ENCODE measurements around the gene PIAS2. TPM values are rescaled to one million over a fixed set of nuclear protein-coding genes. Genes with fewer than 3 reads are reported as not detected.
A peak's percentile ranks its signal among the peaks of the same experiment; 100 is the strongest.
"Not testable (repeated sequence)": the region's sequence is repeated elsewhere in the genome, so short reads cannot be mapped to it uniquely, and the experiment has no call there.

PIAS2 gene, protein sequence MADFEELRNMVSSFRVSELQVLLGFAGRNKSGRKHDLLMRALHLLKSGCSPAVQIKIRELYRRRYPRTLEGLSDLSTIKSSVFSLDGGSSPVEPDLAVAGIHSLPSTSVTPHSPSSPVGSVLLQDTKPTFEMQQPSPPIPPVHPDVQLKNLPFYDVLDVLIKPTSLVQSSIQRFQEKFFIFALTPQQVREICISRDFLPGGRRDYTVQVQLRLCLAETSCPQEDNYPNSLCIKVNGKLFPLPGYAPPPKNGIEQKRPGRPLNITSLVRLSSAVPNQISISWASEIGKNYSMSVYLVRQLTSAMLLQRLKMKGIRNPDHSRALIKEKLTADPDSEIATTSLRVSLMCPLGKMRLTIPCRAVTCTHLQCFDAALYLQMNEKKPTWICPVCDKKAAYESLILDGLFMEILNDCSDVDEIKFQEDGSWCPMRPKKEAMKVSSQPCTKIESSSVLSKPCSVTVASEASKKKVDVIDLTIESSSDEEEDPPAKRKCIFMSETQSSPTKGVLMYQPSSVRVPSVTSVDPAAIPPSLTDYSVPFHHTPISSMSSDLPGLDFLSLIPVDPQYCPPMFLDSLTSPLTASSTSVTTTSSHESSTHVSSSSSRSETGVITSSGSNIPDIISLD
- 26.4 and 35.2 TPM in 2 replicates for total RNA-seq (2014; rRNA removed; shearing (Covaris generic))

DNA sequence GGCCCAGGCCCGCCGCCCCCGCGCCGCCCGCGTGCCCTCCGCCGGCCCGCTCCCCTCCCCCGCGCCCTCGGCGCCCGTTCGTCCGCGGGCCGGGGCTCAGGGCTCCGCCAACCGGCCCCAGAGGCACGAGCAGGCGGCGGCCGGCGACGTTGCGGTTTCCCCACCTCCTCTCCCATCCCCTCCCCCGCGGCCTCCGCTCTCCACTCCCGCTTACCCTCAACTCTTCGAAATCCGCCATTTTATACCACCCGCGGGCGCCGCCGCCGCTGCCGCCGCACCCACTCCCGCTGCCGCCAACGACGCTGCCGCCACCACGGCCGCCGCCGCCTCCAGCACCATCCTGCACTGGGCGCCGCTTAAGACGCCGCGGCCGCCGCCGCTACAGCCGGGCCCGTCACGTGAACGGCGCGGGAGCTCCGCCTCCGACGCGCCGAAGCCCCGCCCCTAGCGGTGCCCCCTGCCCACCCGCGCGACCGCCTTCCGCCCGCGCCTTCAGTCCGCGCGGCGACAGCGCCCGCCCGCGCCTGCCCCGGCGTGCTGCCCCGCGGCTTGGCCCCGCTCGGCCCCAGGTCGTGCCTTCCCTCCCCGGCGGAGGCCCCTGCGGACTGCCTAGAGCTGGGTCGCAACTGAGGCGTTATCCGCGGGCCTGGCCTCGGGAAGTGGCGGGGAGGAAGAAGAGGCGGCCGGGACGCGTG is at the start of gene PIAS2, which contains the start of gene KATNAL2:
TSS of gene PIAS2 (minus strand) at position 400 of the 695 bp plus-strand sequence. CDS start at position 238, 162 bp downstream.
TSS of gene KATNAL2 (plus strand) at position 495 of the 695 bp plus-strand sequence. CDS start 29,271 bp downstream, outside the sequence.
- in situ Hi-C loops (cut with HindIII; ENCODE audit: low sequenced_read_pairs) = no loop called here
- peak; percentile 84 for DNase-seq (ENCODE audit: low spot score)

DNA sequence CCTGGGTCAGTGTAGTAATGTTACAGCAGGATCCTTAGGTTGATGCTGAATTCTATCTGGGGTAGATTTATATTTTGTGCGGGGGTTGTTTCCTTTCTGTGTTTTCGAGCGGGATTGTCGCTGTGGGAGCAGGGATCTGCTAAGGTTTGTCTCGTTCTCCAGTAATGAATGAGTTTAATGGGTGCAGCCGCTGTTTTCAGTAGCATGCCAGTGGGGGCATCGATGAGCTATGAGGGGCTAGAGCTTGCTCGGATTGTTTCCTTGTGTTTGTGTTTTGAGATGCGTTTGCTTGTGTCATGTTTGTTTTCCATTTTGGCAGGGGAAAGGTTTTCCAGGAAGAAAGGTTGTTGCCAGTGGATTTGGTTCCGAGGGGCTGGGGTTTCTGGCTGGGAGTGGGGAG is 49.0 kb upstream of the PIAS2 start:
- in situ Hi-C loops (cut with HindIII; ENCODE audit: low sequenced_read_pairs); DNase-seq (ENCODE audit: low spot score): not testable (repeated sequence)

GRCh38 chr18:46964579-46965293 is 47.4 kb upstream of the PIAS2 start:
- not testable (repeated sequence) for DNase-seq (ENCODE audit: low spot score)

GRCh38 chr18:46963656-46964578 is 46.6 kb upstream of the PIAS2 start:
- DNase-seq (ENCODE audit: low spot score); in situ Hi-C loops (cut with HindIII; ENCODE audit: low sequenced_read_pairs): not testable (repeated sequence)

More at GRCh38 chr18:46964579-46965293, 47.4 kb upstream of the PIAS2 start:
- in situ Hi-C loops (cut with HindIII; ENCODE audit: low sequenced_read_pairs) = not testable (repeated sequence)

DNA sequence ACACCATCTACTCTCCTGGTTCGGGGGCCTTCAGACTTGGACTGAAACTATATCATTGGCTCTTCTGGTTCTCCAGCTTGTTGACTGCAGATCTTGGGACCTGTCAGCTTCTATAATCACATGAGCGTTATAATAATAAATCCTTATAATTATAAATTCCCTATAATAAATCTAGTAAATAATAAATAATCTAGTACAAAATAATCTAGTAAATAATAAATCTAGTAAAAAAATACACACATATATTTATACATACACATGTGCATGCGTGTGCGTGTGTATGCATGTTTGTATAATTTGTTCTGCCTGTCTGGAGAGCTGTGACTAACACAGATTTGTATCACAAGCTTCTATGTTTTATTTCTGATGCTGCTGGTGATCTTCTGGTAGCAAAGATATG is 40.9 kb upstream of the PIAS2 start:
- in situ Hi-C loops (cut with HindIII; ENCODE audit: low sequenced_read_pairs) = no loop called here
- DNase-seq (ENCODE audit: low spot score) = no peak

DNA sequence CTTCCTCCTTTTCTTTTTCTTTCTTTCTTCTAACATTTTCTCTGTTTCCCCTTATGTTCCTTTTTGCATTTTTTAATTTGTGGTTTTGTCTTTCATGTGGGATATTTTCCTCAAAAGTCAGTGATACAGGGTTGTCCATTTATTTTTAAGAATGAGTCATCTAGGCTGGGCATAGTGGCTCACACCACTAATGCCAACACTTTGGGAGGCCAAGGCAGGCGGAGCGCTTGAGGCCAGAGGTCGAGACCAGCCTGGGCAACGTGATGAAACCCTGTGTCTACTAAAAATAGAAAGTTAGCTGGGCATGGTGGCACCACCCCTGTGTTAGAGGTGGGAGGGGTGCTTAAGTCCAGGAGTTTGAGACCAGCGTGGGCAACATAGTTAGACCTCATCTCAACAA is 35.9 kb upstream of the PIAS2 start:
- DNase-seq (ENCODE audit: low spot score) = no peak
- in situ Hi-C loops (cut with HindIII; ENCODE audit: low sequenced_read_pairs) = no loop called here

GRCh38 chr18:46950064-46950656 is 32.9 kb upstream of the PIAS2 start:
- in situ Hi-C loops (cut with HindIII; ENCODE audit: low sequenced_read_pairs) = no loop called here
- no peak for DNase-seq (ENCODE audit: low spot score)

GRCh38 chr18:46946656-46947282 is 29.5 kb upstream of the PIAS2 start:
- in situ Hi-C loops (cut with HindIII; ENCODE audit: low sequenced_read_pairs) = no loop called here
- DNase-seq (ENCODE audit: low spot score) = peak; percentile 95

- no peak for DNase-seq (ENCODE audit: low spot score)
- in situ Hi-C loops (cut with HindIII; ENCODE audit: low sequenced_read_pairs) = no loop called here
Observed at GRCh38 chr18:46942646-46943045, 25.3 kb upstream of the PIAS2 start.

- no peak for DNase-seq (ENCODE audit: low spot score)
Observed at GRCh38 chr18:46939998-46940571, 22.8 kb upstream of the PIAS2 start.

DNA sequence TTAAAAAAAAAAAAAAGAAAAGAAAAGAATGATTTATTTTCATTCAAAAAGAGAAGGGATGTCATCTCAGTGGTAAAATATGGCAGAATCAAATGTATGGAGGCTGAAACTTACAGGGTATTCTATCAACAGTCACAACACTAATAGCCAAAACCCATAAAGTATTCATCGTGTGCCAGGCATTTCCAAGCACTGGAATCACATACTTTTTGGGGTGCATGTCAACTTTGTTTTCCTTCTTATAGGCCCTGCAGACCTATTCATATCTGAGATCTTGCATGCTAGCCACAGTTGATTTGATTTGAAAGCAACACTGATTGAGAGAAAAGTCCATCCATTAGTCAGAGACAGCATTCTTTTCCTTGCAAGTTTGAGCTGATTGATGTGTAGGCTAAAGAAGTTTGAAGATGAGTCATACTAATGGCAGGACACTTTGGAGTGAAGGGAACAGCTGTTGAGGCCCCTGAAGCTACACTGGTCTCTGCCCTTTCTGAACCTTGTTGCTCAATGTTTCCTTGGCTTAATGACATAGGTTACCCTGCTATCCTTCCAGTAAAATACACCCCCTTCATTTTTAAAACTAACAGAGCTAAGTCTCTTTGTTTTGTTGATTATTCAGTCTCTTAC is 22.1 kb upstream of the PIAS2 start:
- in situ Hi-C loops (cut with HindIII; ENCODE audit: low sequenced_read_pairs) = no loop called here

More at GRCh38 chr18:46939998-46940571, 22.8 kb upstream of the PIAS2 start:
- in situ Hi-C loops (cut with HindIII; ENCODE audit: low sequenced_read_pairs) = no loop called here

DNA sequence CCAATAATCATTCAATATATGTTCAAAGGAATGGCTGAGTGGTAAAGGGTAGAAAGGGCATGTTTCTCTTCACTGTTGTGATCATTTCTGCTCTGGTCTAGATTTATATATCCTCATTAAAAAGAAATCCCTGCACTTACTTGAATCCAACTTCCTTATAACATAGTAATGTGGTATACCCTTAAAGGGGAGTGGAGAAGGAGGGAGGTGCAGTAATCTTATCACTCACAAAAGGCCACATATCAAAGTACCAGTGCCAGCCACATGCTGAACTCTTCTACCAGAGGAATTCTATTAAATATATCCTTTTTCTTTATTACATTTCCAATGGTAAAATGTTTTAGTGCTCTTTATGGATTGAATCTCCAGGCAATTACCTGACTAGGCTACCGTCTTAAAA is 3.3 kb upstream of the PIAS2 start:
- in situ Hi-C loops (cut with HindIII; ENCODE audit: low sequenced_read_pairs) = no loop called here

More for the DNA sequence above, 22.1 kb upstream of the PIAS2 start:
- no peak for DNase-seq (ENCODE audit: low spot score)

GRCh38 chr18:46920067-46920466 is 2.8 kb upstream of the PIAS2 start:
- in situ Hi-C loops (cut with HindIII; ENCODE audit: low sequenced_read_pairs) = no loop called here
- no peak for DNase-seq (ENCODE audit: low spot score)

More for the DNA sequence above, 3.3 kb upstream of the PIAS2 start:
- no peak for DNase-seq (ENCODE audit: low spot score)

DNA sequence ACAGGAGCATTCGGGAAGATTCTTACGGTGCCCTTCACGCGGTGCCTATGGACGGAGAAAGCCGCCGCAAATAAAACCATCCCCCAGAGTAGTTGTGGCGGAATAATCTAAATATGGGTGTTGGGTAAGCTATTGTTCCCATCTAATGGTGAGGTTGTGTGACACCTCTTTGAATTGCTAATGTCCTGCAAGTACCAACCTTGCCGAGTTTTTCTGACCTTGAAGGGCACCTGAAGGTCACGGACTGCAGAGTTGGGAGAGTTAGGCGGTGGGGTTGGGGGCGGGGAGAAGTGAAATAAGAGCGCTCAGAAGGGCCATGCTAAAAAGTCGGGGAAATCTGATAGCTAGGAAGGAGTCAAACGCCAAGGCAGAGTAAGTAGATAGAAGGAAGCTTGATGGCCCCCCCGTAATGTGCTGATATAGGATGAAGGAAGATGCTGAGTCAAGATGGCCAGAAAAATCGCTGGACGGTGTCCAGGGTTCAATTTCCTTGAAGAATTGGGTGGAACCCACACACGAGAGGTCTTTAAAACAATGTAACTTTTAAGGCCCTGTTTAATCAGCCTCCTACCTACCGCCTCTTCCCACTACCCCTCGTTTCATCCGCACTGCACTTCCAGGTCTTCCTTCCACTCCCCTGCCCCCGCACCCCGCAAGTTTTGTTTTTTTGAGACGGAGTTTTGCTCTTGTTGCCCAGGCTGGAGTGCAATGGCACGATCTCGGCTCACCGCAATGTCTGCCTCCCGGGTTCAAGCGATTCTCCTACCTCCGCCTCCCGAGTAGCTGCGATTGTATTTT is 695 bp upstream of the PIAS2 start:
- peak; percentile 55 for DNase-seq (ENCODE audit: low spot score)
- in situ Hi-C loops (cut with HindIII; ENCODE audit: low sequenced_read_pairs) = no loop called here

- peak; percentile 66 for DNase-seq (ENCODE audit: low spot score)
- in situ Hi-C loops (cut with HindIII; ENCODE audit: low sequenced_read_pairs) = no loop called here
Observed at GRCh38 chr18:46916551-46917107, 678 bp downstream of the PIAS2 start.
